ENCODE data around the gene MAN1B1. TPM values are rescaled to one million over a fixed set of nuclear protein-coding genes. Genes with fewer than 3 reads are reported as not detected.

MAN1B1 gene
- total and polyA plus RNA-seq, 2 of the 4 experiments (the other 2 are of a cell fraction) = 28.7 to 55.1 TPM

DNA sequence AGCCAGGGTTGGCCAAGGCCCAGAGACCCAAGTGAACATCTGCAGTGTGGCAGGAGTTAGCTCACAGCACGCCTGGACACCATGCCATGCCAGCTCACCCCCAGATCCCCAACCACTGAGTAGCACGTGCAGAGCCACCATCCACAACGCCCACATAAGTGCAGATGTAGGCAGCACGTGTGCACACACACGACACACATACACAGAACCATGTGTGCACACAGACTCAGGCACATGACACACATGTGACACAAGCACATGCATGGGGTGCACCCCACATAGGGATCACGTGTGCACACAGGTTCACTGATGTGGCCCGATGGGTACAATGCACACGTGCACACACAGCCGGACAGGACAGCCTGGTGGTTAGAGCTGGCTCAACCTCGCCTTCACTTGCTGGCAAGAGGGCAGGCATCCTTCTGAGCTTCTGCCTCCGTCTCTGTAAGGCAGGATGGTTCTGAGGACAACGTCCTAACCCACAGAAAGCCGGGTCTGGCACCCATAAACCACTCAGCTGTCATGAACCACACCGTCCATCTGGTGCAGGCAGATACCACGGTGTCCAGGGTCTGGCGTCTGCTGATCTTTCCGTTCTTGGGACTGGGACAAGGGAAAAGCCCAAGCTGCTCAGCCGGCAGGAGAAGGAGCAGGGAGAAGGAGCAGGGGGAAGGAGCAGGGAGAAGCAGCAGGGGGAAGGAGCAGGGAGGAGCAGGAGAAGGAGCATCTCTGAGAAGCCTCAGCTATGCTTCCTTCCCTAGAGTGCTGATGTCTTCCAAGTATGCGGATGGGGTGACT, 71.0 kb downstream of the MAN1B1 start:
- no peak overlapping the region for H4K5ac ChIP-seq (ENCODE audit: low read depth, low read length)
- TF ChIP-seq CEBPB (IDR thresholded peaks at IDR 0.05; ENCODE audit: low read depth, low read length) (no peak), ELK1 (IDR thresholded peaks at IDR 0.05; ENCODE audit: borderline replicate concordance, low read depth, low read length) (no peak), MXI1 (IDR thresholded peaks at IDR 0.05; ENCODE audit: borderline replicate concordance, low read depth, low read length) (no peak), CHD1 (IDR thresholded peaks at IDR 0.05; ENCODE audit: low read depth, low read length) (no peak), MAFK (IDR thresholded peaks at IDR 0.05; ENCODE audit: low read depth, low read length) (no peak), BHLHE40 (IDR thresholded peaks at IDR 0.05; ENCODE audit: low read depth, low read length) (no peak), RCOR1 (IDR thresholded peaks at IDR 0.05; ENCODE audit: insufficient replicate concordance, low read length) (no peak), RFX5 (IDR thresholded peaks at IDR 0.05; ENCODE audit: low read depth, low read length) (no peak), MAZ (IDR thresholded peaks at IDR 0.05; ENCODE audit: borderline replicate concordance, low read depth, low read length) (no peak), NFE2L2 (IDR thresholded peaks at IDR 0.05; ENCODE audit: low read depth, low read length) (no peak), FOS (IDR thresholded peaks at IDR 0.05; ENCODE audit: low read depth, low read length) (no peak), USF2 (IDR thresholded peaks at IDR 0.05; ENCODE audit: low read depth, low read length) (no peak)

More for the DNA sequence above, 71.0 kb downstream of the MAN1B1 start:
- no peak overlapping the region for H3K56ac ChIP-seq (ENCODE audit: extremely low read depth, insufficient read depth, low read length)
- WGBS, 2 experiments (ENCODE audit: extremely low coverage in 2 of 2, insufficient read length in 1 of 2) = 80% methylated on average over 11 of the region's 19 CpGs; no CpG with 5 or more reads in 1 of the 2 experiments
- H3K9ac ChIP-seq (ENCODE audit: low read depth, low read length) = no peak overlapping the region
- H3K4me3 ChIP-seq (ENCODE audit: insufficient read depth, low read depth, low read length) = no peak overlapping the region
- peak overlapping the region; percentile 32 for H2AFZ ChIP-seq (replicated peaks; ENCODE audit: low read length, poor library complexity)
- dilution Hi-C loops (cut with HindIII; ENCODE audit: low sequenced_read_pairs, unreplicated experiment) = no loop called here
- ATAC-seq (ENCODE audit: low read depth) = no peak
- H3K79me1 ChIP-seq (ENCODE audit: low read depth in 1 of 2, low read length in 2 of 2) = no peaks in the 10 kb centered on the region
- H3K4me2 ChIP-seq (ENCODE audit: low read depth, low read length) = no peak overlapping the region
- DNase-seq = no peak
- no peak overlapping the region for H3K4ac ChIP-seq (ENCODE audit: low read depth, low read length)
- H4K8ac ChIP-seq (ENCODE audit: low read depth in 2 of 2, low read length in 2 of 2) = no peak overlapping the region
- no peak overlapping the region for H4K91ac ChIP-seq (ENCODE audit: insufficient read depth, low read depth, low read length)
- CTCF ChIA-PET = interaction anchor here (0.7 kb wide), 1 partner anchor 28 kb away, joined by 3 read pairs; no protein-coding TSS in a partner anchor
- H3K27me3 ChIP-seq (ENCODE audit: control insufficient read depth, insufficient read depth, low read length) = peaks cover 59% of the 10 kb centered on the region
- H3K36me3 ChIP-seq (ENCODE audit: control insufficient read depth, insufficient read depth, low read length) = no peaks in the 10 kb centered on the region
- no peak overlapping the region for H2BK20ac ChIP-seq (ENCODE audit: low read depth, low read length)
- H2AK5ac ChIP-seq (ENCODE audit: low read depth, low read length) = no peak overlapping the region
- H3K4me1 ChIP-seq (ENCODE audit: control insufficient read depth, insufficient read depth, low read length) = peaks cover 2% of the 10 kb centered on the region; the same call in 1 of the 2 replicates
- H3K18ac ChIP-seq (ENCODE audit: low read depth, low read length) = no peak overlapping the region
- in situ Hi-C loops (cut with MboI; ENCODE audit: low sequenced_read_pairs) = no loop called here
- H3K14ac ChIP-seq (replicated peaks; ENCODE audit: low read depth, low read length) = no peak overlapping the region
- no peak overlapping the region for H3K27ac ChIP-seq (ENCODE audit: insufficient read depth, low read length)
- H3K9me1 ChIP-seq (ENCODE audit: insufficient read depth, low read length) = peaks cover 5% of the 10 kb centered on the region
- H2BK15ac ChIP-seq (ENCODE audit: low read depth, low read length) = no peak overlapping the region
- peak overlapping the region; percentile 65 for H2AK9ac ChIP-seq (replicated peaks; ENCODE audit: low read depth, low read length, poor library complexity)
- intact Hi-C loops (cut with micrococcal nuclease) = no loop called here
- no peak overlapping the region for H2BK5ac ChIP-seq (ENCODE audit: low read depth, low read length, poor library complexity, severe bottlenecking)
- H2BK120ac ChIP-seq (ENCODE audit: low read depth, low read length) = no peak overlapping the region
- no peaks in the 10 kb centered on the region for H3K9me3 ChIP-seq (ENCODE audit: control insufficient read depth, insufficient read depth, low read length)
- no TSS peak for BruUV-seq (replicated peaks)
- H4K20me1 ChIP-seq (ENCODE audit: insufficient read depth, low read length) = 0 out of 2 replicates have a peak, but pooled peaks cover 5% of the 10 kb centered on the region
- no peak overlapping the region for H3K23ac ChIP-seq (ENCODE audit: low read depth, low read length)
- POLR2A ChIA-PET (ENCODE audit: unreplicated experiment) = no interaction called here
